HG03159 (cell line): ENCODE data around the gene SSTR1.
"Not testable (repeated sequence)": the region's sequence is repeated elsewhere in the genome, so short reads cannot be mapped to it uniquely, and the experiment has no call there.

ENCODE experiments used
- ATAC-seq: cut with Tn5 transposase; IDR thresholded peaks from one replicate; pipeline ENCODE4 v1.9.1; 2021; ENCODE audit warnings: mild to moderate bottlenecking, moderate library complexity; ENCODE audit not compliant: unreplicated experiment

Gene SSTR1

GRCh38 chr14:38207736-38208617, at the start of gene SSTR1:
Gene SSTR1, plus strand, starts transcription at chr14:38207904. Its CDS starts 1,486 bp downstream, at chr14:38209390.
- ATAC-seq: no peak

- ATAC-seq: no peak
Measured at GRCh38 chr14:38158468-38158867, 49.2 kb upstream of the SSTR1 start.

- ATAC-seq: no peak
Measured at GRCh38 chr14:38168416-38168815, 39.3 kb upstream of the SSTR1 start.

- ATAC-seq: no peak
Measured at GRCh38 chr14:38171197-38171596, 36.5 kb upstream of the SSTR1 start.

- no peak for ATAC-seq
Measured at GRCh38 chr14:38174711-38175110, 33.0 kb upstream of the SSTR1 start.

GRCh38 chr14:38175658-38176057, 32.0 kb upstream of the SSTR1 start:
- ATAC-seq: no peak

GRCh38 chr14:38176379-38176778, 31.3 kb upstream of the SSTR1 start:
- ATAC-seq: no peak

- ATAC-seq: no peak
Measured at GRCh38 chr14:38184132-38184531, 23.6 kb upstream of the SSTR1 start.

GRCh38 chr14:38185671-38186070, 22.0 kb upstream of the SSTR1 start:
- no peak for ATAC-seq

- ATAC-seq: no peak
Measured at GRCh38 chr14:38186216-38186615, 21.5 kb upstream of the SSTR1 start.

GRCh38 chr14:38187528-38187927, 20.2 kb upstream of the SSTR1 start:
- ATAC-seq: no peak

GRCh38 chr14:38189930-38190726, 17.6 kb upstream of the SSTR1 start:
- no peak for ATAC-seq

- not testable (repeated sequence) for ATAC-seq
Measured at GRCh38 chr14:38190846-38191245, 16.9 kb upstream of the SSTR1 start.

GRCh38 chr14:38191491-38191890, 16.2 kb upstream of the SSTR1 start:
- not testable (repeated sequence) for ATAC-seq

GRCh38 chr14:38197001-38197783, 10.5 kb upstream of the SSTR1 start:
- no peak for ATAC-seq

- no peak for ATAC-seq
Measured at GRCh38 chr14:38197784-38198335, 9.8 kb upstream of the SSTR1 start.

- ATAC-seq: no peak
Measured at GRCh38 chr14:38198425-38198824, 9.3 kb upstream of the SSTR1 start.

GRCh38 chr14:38199076-38199475, 8.6 kb upstream of the SSTR1 start:
- no peak for ATAC-seq

GRCh38 chr14:38199739-38200138, 8.0 kb upstream of the SSTR1 start:
- no peak for ATAC-seq

GRCh38 chr14:38201137-38201828, 6.4 kb upstream of the SSTR1 start:
- ATAC-seq: no peak
